A549 (cell line): ENCODE results near the gene DAB2IP.

ENCODE experiments used
- BHLHE40 ChIP-seq: IDR thresholded peaks from 2 replicates; pipeline ENCODE4 v1.6.1; 2012; ENCODE audit warnings: low read depth, low read length, inconsistent platforms
- CTCF ChIP-seq: fragments of >200 bp; sonication (Bioruptor Twin); formaldehyde crosslinking; IDR thresholded peaks from 3 replicates; pipeline ENCODE4 v1.5.1; 2016
- FOXS1 ChIP-seq: fragments of 250-450 bp; sonication (Bioruptor Pico); IDR thresholded peaks from 2 replicates; pipeline ENCODE4 v1.5.0; 2020; ENCODE audit warnings: mild to moderate bottlenecking, moderate library complexity
- HDAC2 ChIP-seq: fragments of 200-600 bp; sonication (generic); IDR thresholded peaks from 2 replicates; pipeline ENCODE4 v1.6.1; 2016
- HES2 ChIP-seq: fragments of >200 bp; sonication (Bioruptor Twin); formaldehyde crosslinking; IDR thresholded peaks from 2 replicates; pipeline ENCODE4 v1.6.1; 2016
- MAFK ChIP-seq: fragments of 450-650 bp; IDR thresholded peaks from 2 replicates; pipeline ENCODE4 v1.6.1; 2014; ENCODE audit not compliant: partially characterized antibody
- MAX ChIP-seq: IDR thresholded peaks from 2 replicates; pipeline ENCODE4 v1.6.1; 2012
- MAZ ChIP-seq: fragments of 150-350 bp; IDR thresholded peaks from 2 replicates; pipeline ENCODE4 v1.6.1; 2014; ENCODE audit warnings: antibody characterized with exemption, low read depth, low read length, borderline replicate concordance
- POLR2A ChIP-seq: IDR thresholded peaks from 2 replicates; pipeline ENCODE4 v1.6.1; 2012; ENCODE audit warnings: mild to moderate bottlenecking, low read length
- RAD21 ChIP-seq, 2 experiments: fragments of >200 bp in 1 of 2; sonication (Bioruptor Twin) in 1 of 2; formaldehyde crosslinking in 1 of 2; IDR thresholded peaks in 1 of 2; conservative IDR thresholded peaks in 1 of 2; 2 replicates in 1 of 2; 3 replicates in 1 of 2; pipeline ENCODE4 v1.6.1; 2012 to 2018; ENCODE audit warnings: inconsistent platforms in 1 of 2
- RFX5 ChIP-seq: fragments of 450-650 bp; IDR thresholded peaks from 2 replicates; pipeline ENCODE4 v1.7.1; 2014; ENCODE audit warnings: antibody characterized with exemption, mild to moderate bottlenecking, moderate library complexity

- TF ChIP-seq CTCF (no peak), RFX5 (no peak), MAX (no peak), POLR2A (no peak), RAD21 (conservative IDR thresholded peaks at IDR 0.05 in 1 of 2, IDR thresholded peaks at IDR 0.05 in 1 of 2) (no peak), HES2 (no peak), MAFK (no peak), BHLHE40 (no peak), FOXS1 (CRISPR knock-in tag) (no peak), HDAC2 (no peak), MAZ (no peak)
These were observed 39.3 kb downstream of the DAB2IP start for GRCh38 chr9:121690766-121691165.
